Fibroblast of skin of left quadriceps (primary cell): ENCODE measurements around the gene FBXO11.

Source experiments
- DNase-seq, 2 experiments: peaks; one replicate each; pipeline ENCODE4 v3.0.0-alpha.2; 2013; ENCODE audit warnings: low read depth in 2 of 2

Gene FBXO11

DNA sequence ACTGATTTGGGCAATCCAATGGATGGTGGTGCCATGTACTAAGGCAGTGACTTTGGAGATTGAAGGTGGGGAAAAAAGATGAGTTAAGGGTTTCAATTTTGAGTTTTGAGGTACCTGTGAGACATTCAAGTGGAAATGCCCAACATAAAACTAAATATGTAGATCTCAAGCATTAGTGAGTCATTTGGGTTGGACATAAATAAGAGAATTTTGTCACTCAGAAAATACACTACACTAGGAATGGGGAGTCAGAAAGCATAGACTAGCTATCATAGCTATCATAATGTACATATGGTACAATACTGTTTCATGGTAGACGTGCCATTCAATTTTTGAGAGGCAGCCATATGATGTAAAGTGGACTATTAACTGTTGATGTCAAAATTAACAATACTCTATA is 56.1 kb downstream of the FBXO11 start:
- DNase-seq = no peak

DNA sequence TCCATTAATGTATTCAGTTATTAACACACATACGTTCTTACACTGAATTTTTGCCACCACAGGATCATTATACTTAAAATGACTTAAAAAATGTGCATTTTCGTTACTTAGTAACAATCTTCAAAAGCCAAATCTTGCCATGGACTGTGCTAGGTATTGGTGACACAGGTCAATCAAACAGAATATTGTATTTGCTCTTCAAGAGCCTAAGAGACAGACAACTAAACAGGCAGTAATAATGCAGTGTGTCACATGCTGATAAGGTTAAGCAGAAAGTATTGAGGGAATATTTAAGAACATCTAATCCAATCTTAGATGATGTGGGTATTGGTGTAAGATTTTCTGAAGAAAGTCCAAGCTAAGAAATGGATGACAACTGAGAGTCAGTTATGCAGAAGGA is 56.9 kb downstream of the FBXO11 start:
- DNase-seq = no peak

DNA sequence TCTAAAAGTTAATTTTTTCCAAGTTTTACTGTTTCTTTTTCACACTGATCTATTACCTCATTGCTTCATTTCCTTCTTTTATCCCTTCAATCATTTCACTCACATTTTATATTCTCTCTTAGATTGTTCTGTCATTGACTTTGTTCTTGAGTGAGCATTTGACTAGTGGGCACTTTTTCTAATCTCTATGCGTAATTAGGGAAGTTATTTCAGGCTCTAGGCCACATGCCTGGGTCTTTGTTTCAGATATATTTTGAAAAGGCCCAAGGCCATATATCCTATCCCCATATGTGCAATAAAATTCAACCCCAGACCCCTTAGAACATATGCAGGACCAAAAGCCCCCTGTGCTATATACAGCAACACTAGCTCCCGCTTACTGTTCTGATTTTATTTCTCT is 62.1 kb downstream of the FBXO11 start:
- DNase-seq = no peak

DNA sequence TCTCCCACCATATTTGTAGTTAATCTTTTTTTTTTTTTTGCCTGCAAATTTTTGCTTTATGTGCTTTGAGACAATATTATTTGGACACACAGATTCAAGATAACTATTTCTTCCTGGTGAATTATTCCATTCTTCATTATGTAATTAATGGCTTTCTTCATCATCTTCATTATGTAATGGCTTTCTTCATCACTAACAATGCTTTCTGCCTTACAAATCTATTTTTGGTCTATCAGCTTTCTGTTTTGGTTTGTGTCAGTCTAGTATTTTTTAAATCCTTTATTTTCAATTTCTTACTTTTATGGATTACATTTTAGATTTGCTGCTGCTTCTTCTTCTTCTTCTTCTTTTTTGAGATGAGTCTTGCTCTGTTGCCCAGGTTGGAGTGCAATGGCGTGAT is 62.9 kb downstream of the FBXO11 start:
- no peak for DNase-seq

DNA sequence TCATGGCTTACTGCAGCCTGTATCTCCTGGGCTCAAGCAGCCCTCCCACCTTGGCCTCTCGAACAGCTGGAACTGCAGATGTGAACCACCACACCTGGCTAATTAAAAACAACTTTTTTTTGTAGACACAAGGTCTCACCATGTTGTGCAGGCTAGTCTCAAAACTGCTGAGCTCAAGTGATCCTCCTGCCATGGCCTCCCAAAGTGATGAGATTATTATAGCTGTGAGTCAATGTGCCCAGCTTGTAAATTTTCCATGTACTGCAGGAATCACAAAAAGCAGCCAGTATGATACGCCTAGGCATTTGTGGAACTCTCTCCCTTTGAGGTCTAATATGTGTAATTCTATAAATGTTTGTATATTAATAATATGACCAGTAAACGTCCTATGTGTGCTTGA is 63.5 kb downstream of the FBXO11 start:
- DNase-seq = no peak

DNA sequence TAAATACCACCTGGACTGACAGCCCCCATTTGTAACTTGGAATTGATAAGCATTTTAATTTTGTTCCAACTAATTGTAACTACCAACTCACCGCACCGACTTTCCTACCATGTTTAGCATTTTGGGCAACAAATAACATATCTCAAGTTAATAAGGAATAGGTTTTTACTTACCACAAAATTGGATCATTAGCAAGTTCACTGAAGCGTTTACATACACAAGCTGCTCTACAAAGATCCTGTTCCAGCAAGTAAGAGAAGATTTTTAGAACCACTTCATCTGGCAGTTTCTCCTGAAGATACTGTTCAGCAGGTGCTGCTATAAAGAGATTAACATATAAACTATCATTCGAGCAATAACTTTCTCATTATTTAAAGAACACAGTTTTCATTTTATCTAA is 67.6 kb downstream of the FBXO11 start:
- DNase-seq = no peak

DNA sequence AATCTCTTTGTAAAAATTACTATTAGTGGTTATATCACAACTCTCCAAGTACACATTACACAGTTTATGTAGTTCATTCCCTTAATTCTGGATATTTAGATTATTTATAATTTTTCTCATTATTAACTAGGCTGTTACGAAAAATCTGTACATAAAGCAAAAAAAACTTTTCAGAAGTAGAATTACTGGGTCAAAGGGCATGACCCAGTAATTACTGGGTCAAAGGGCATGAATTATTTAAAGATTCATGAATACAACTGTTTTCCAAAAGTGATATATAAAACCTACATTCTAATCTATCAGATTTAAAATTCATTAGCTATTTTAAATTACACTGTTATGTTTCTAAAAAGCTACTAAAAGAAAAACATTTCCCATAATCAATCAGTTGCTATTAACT is 68.0 kb downstream of the FBXO11 start:
- DNase-seq = no peak

DNA sequence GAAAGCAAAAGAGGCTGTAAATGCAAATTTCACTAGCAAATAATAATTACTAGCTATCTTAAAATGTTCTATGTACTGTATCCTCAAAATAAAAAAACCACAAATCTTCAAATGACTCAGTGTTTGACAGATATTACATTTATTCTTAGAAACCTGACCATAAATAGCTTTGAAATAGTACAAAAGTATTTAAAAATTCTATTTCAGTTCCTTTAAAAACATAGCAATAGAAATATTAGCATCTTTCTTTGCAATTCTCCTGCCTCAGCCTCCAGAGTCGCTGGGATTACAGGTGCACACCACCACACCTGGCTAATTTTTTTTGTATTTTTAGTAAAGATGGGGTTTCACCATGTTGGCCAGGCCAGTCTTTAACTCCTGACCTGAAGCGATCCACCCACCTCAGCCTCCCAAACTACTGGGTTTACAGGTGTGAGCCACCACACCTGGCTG is 72.8 kb downstream of the FBXO11 start:
- no peak for DNase-seq

DNA sequence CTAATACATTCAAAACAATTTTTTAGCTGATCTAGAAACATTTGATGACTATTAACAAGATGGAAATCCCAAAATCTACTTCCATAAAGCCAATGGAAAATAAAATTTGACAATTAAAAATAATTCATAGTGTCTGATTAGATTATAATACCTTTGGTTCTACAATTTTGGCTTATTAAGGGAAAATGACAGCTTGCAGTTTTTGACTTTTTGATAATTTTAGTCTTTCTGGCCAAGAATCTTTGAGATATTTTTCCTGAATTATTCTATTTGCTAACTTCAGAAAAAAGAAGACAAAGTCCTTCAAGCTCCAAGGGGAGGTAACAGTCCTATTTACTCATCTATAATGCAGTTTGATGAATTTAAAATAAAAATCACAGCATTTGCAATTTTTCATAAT is 83.8 kb downstream of the FBXO11 start:
- DNase-seq = no peak

DNA sequence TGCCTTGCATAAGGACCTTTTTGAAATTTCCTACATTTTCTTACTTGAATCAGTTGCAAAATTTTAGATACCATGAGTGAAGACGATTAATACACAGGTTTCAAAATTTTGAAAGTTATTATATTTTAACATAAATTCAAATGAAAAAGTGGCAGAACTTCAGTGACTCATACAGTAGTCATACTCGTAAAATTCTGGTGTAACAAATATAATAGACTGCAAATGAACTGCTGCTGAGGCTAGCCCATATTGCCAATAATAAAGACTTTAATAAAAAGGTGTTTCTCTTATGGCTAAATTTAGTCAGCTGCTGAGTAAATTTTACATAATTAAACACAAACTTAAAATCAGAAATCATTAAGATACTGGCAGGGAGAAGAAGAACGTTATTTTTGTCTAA is 86.5 kb downstream of the FBXO11 start:
- no peak for DNase-seq

DNA sequence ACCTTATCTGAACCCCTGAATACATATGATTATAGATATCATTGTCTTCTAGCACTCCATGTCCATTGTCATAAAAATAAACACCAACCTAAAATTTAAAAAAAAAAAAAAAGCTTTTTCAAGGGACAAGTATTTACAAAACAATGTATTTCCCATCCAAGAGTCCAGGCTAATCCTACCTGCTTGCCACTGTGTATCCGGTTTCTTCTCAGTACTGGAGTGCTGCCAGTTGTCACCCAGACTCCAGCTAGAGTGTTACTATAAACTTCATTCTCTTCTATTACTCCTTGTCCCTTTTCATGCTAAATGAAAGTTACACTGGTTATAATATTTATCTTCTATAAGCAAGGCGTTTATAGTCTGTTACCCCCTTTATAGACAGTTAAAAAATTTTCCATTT is 87.5 kb downstream of the FBXO11 start:
- no peak for DNase-seq

DNA sequence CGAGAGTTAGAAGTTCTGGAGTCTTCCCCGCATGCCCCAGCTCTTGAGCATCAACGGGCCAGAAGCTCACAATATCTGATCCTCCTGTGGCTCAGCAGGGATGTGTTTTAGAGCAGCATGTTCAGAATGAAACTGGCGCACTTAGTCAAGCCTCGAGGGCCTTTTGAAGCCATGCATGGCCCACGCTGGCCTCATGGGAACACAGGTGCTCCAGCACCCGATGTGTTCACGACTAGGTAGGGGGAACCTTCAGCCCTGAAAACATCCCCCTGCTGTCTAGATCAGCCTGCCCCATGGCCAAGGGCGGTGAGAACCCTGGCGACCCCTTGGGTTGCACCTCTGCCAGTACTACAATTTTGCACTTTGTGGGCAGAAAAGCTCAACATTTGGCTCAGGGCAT is 90.5 kb downstream of the FBXO11 start:
- DNase-seq = no peak

DNA sequence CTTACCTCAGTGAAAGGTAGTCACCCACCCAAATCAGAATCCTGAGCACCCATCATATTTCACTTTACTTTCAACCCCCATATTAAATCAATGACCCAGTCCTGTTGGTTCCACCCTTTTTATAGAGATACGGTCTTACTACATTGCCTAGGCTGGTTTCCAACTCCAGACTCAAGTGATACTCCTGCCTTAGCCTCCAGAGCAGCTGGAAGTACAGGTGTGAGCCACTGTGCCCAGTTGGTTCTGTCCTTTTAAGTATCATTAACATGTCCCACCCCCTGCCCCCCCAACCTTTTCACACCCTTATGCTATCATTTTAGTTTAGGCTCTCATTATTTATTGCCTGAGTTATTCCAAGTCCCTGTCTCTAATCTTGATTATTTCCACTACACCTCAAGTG is 94.6 kb downstream of the FBXO11 start:
- DNase-seq = no peak

DNA sequence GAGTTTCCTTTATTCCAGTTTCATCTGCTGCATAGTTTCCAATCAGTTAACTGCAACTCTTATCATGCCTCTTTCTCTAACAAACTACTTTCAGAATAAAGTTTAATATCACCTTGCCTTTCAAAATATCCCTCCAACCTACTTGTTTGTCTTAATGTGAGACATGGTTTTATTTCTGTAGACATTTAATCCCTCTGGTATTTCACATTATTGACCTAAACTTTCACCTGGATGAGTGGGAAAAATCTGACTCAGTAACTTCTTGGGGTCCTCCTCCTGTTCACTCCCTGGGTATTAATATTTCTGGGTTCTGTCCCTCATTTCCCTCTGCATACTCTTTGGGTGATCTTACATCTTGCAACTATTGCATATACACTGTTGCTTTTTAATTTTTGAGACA is 95.4 kb downstream of the FBXO11 start:
- DNase-seq = no peak

DNA sequence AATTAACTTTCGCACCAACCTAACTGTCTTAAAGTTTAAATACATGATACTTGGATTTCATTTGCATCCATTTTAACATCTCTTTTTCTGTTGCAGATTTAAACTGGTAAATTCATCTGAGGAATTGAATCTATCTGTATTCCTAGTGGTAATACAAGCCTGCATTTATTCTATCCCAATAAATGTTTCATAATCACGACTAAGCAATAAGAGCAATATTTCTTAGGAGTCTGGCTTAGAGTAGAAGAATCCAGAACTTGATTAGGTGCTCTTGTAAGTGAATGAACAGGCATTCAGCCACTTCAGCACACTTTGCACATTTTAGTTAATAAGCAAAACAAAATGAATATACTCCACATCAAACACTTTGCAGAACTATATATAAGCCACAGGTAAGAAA is 96.4 kb downstream of the FBXO11 start:
- DNase-seq = no peak

DNA sequence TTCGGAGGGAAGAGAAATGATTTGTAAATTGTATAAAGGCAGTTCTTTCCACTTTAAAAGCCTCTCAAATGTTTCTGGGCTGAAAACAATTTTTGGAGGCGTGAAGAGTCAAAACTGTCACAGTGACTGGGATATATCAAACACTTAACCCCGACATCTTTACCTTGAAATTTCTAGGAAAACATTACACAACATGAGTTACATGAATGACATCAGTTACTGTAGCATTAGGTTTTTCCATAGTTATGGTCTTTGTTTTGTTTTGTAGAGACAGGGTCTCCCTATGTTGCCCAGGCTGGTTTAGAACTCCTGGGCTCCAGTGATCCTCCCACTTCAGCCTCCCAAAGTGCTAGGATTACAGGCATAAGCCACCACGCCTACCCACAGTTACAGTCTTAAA is 97.7 kb downstream of the FBXO11 start:
- DNase-seq = no peak

DNA sequence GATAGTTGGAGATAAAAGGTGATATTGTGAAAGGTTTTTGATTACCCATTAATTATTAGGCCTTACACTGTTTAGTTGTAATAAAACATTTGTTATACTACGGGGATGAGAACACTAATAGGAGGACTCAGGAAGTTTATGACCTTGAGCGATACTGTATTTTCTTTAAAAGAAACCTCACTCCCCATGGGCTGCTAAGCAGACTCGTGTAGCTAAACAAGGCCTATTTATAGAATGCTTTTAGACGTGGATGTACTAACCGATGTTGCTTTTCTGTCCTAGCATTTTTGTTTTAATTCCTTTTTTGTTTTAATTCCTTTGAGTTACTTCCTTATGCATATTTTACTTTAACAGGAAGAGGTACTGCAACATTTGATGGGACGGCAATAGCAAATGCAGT is 100.4 kb downstream of the FBXO11 start:
- no peak for DNase-seq

DNA sequence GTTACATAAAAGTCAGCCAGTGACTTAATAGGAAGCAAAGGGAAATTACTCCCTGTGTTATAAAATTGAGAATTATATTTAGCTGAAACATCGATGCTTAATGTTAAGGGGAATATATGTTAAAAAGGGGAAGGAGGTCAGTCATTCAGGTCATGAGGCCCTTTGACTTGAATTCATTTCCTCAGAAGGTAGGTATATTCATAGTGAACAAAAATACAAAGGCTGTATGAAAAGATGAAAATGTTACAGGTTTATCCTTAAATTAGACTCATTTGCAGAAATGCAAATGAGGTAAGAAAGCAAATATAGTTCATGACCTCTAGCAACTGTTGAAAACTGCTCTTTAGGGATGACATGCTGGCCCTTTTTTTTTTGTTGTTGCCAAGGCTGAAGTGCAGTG is 102.5 kb downstream of the FBXO11 start:
- no peak for DNase-seq

DNA sequence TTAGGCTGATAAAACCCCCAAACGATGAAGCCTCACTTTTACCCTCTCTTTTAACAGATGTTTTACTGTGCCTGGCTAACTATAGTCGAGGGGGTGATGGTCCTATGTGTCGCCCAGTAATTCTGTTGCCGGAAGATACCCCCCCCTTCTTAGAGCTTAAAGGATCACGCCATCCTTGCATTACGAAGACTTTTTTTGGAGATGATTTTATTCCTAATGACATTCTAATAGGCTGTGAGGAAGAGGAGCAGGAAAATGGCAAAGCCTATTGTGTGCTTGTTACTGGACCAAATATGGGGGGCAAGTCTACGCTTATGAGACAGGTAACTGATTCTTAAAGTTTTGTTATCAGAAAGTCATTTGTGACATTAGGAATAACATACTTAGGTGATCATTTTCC is 102.9 kb downstream of the FBXO11 start:
- DNase-seq = no peak

DNA sequence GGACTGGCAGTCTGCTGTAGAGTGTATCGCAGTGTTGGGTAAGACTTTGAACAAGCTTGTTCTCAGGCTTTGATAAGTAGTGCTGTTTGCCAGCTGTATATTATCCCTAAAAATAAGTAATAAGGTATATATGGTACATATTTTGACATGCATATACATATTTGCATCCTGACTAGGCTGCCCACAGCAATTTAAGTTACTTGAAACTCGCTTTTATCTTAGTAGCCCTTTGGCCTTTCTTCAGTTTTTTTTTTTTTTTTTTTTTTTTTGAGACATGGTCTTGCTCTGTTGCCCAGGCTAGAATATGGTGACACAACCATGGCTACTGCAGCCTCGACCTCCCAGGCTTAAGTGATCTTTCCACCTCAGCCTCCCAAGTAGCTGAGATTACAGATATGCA is 105.2 kb downstream of the FBXO11 start:
- DNase-seq = no peak

DNA sequence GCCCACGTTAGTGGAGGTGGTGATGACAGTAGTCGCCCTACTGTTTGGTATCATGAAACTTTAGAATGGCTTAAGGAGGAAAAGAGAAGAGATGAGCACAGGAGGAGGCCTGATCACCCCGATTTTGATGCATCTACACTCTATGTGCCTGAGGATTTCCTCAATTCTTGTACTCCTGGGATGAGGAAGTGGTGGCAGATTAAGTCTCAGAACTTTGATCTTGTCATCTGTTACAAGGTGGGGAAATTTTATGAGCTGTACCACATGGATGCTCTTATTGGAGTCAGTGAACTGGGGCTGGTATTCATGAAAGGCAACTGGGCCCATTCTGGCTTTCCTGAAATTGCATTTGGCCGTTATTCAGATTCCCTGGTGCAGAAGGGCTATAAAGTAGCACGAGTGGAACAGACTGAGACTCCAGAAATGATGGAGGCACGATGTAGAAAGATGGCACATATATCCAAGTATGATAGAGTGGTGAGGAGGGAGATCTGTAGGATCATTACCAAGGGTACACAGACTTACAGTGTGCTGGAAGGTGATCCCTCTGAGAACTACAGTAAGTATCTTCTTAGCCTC is 107.2 kb downstream of the FBXO11 start:
- DNase-seq = no peak

DNA sequence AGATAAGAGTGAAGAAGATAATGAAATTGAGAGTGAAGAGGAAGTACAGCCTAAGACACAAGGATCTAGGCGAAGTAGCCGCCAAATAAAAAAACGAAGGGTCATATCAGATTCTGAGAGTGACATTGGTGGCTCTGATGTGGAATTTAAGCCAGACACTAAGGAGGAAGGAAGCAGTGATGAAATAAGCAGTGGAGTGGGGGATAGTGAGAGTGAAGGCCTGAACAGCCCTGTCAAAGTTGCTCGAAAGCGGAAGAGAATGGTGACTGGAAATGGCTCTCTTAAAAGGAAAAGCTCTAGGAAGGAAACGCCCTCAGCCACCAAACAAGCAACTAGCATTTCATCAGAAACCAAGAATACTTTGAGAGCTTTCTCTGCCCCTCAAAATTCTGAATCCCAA is 107.7 kb downstream of the FBXO11 start:
- DNase-seq = no peak

DNA sequence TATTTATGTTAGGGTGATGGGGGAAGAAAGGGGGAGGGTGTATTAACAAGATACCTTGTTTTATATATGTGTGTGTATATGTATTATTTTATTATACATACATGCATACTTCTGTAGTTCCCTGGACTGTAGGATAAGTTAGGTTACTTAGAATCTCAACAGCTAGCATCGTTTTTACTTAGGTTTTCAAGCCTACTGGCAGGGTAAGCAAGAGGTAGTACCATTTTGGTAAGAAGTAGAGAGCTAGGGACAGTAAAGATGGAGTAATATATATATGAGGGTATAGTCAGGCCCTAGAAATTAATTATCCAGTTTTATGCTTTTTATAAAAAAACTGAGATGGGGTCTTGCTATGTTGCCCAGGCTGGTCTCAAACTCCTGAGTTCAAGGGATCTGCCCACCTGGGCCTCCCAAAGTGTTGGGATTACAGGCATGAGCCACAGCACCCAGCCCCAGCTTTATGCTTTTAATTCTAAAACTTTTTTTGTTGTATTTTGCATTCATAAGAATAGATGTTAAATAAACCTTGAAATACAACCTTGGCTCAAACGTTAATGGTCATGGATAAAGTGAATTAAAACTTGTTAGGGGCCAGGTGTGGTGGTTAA is 110.1 kb downstream of the FBXO11 start:
- DNase-seq = no peak

DNA sequence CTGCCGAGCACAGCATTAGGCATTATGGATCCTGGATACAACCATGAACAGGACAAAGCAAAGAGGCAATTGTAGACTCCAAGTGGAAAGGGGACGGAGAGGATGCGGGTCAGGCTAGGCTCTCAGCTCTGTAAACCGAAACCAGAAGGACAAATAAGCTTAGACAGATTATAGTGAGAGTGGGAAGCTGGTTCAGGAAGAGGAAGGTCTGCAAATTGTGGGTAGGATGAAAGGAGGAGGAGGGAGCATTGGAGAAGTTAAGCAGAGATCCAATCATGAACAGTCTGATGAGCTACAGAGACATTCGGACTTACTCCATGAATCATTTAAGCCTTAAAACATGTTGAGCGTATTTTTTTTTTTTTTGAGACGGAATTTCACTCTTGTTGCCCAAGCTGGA is 120.3 kb downstream of the FBXO11 start:
- no peak for DNase-seq
